ENCODE data around the gene AGTPBP1.

- no peak for TF ChIP-seq EZH2phosphoT487 (IDR thresholded peaks at IDR 0.05; ENCODE audit: low read depth)
- TF ChIP-seq, protein P1, sequence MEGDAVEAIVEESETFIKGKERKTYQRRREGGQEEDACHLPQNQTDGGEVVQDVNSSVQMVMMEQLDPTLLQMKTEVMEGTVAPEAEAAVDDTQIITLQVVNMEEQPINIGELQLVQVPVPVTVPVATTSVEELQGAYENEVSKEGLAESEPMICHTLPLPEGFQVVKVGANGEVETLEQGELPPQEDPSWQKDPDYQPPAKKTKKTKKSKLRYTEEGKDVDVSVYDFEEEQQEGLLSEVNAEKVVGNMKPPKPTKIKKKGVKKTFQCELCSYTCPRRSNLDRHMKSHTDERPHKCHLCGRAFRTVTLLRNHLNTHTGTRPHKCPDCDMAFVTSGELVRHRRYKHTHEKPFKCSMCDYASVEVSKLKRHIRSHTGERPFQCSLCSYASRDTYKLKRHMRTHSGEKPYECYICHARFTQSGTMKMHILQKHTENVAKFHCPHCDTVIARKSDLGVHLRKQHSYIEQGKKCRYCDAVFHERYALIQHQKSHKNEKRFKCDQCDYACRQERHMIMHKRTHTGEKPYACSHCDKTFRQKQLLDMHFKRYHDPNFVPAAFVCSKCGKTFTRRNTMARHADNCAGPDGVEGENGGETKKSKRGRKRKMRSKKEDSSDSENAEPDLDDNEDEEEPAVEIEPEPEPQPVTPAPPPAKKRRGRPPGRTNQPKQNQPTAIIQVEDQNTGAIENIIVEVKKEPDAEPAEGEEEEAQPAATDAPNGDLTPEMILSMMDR (IDR thresholded peaks at IDR 0.05; ENCODE audit: low read depth, low read length): no peak
These were observed 155.1 kb downstream of the AGTPBP1 start for GRCh38 chr9:85586684-85587083.

Measured in OCI-LY3 (cell line).